ENCODE measurements around the gene LHFPL6.

The LHFPL6 gene

GRCh38 chr13:39461685-39462266 is 141.2 kb downstream of the LHFPL6 start:
- no peak for DNase-seq

GRCh38 chr13:39457274-39457673 is 145.7 kb downstream of the LHFPL6 start:
- DNase-seq = no peak

- DNase-seq = no peak
These were observed 147.3 kb downstream of the LHFPL6 start for GRCh38 chr13:39455521-39456175.

DNA sequence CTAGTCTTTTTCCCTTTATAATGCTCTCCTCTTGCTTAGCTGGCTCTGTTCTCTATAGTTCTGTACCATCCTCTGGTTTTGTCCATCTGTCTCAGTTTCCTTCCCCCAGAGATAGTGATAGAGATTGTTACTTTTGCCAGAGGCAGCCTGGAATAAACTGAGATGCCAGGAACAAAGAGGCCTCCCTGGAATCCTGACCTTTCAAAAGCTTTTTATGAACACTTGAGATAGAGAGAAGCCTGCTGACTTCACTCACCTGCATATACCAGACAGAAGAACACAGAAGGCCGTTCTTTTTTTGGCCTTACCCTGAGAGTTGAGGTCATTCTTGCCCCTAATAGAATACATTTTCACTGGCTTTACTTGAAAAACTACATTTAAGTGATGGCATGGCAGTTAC is 150.2 kb downstream of the LHFPL6 start:
- DNase-seq = no peak

DNA sequence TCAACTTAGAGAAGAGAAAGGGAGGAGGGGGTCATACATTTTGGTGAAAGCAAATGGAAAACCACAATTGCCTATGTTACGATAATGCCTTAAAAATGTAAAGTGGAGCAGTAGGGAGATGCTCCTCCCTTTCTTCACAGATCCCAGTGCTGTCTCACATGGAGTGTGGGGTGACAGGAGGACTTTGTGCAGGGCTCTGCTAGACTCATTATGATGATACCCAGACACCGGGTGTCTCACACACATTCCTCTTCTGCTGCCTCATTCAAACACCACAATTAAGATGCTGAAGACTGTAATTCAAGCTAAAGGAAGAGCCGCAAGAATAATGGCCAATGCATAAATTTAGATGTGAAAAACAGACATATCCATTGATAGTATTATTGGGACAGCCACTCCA is 150.6 kb downstream of the LHFPL6 start:
- no peak for DNase-seq

DNA sequence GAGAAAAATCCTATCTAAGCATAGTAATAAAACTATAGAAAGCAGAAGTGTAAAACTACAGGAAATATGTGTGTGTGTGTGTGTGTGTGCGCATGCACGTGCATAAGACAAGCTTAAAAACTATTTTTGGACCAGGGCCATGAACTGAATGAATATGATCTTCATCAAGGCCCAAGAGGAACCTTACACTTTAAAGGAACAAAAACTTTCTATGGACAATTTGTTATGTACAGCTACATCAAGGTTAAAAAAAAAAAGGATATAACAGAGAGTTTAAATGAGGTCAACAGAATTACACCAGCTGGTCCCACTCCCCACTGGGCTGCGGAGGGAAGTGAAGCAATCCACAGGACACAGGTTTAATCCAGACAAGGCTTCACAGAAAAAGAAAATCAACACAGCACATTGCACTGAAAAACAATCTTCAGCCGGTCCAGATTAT is 151.1 kb downstream of the LHFPL6 start:
- peak; percentile 64 to 84 for DNase-seq

DNA sequence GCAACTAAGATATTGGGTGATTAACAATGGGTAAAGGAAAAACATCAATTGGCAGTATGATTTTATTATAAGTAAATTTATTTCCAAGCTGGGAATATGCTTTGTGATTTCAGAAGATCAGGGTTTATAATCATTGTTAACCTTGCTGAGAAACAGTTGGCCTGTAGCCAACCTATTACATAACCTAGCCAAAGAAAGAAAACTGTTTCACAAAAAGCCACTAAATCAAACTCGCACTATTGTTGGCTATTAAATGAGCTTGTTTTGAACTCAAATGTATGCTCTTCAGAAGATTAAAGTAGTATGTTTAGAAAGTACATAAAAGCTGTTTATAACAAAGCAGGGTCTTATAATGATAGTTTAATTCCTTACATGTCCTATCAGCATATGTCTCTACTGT is 151.7 kb downstream of the LHFPL6 start:
- peak; percentile 4 to 52 for DNase-seq

- DNase-seq = no peak
These were observed 152.8 kb downstream of the LHFPL6 start for GRCh38 chr13:39450176-39450575.

DNA sequence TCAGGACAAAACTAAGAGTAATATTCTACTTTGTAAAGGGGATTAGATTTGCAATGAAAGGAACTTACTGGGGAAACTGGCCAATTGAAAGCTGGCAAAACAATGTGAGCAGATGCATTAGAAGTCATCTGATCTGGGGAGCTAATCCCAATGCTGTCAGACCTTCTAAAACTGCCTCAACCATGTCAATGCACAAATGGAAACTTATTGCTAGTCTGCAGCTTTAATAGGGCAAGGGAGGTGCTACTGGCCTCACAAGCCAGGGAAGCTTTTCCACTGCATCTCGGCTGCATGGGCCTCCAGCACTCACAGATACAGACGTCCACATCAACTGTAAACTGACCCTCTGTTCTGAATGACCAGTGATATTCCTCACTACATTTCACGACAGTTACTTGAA is 154.2 kb downstream of the LHFPL6 start:
- no peak for DNase-seq

DNA sequence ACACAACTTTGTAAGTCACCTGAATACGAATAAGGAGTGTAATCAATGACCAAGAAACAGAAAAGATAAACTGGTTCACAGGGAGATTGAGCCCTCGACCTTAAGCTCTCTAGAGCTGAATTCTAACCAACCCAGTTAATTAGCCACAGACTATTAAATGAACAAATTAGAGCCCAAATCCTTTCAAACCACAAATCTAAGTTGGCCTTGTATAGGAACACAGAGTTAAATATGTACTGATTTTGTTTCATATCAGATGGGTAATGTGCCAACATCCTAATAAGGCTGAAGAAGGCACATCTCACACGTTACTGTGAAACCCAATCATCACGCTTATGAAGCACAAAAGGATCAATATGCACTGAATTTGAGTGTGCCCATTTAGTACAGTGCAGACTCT is 156.1 kb downstream of the LHFPL6 start:
- DNase-seq = no peak

DNA sequence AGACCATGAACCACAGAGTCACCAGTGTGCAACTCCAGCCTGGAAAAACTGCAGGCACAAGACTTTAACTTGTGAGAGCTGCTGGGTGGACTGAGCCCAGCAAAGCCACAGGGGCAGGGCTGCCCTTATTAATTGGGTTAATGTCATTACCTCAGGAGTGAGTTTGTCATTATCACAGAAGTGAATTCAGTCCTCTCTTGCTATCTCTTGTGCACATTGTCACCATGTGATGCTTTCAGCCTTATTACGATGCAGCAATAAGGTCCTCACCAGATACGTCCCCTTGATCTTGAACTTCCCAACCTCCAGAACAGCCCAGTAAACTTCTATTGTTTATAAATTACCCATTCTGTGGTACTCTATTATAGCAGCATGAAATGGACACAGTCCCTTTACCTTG is 158.1 kb downstream of the LHFPL6 start:
- DNase-seq = no peak

DNA sequence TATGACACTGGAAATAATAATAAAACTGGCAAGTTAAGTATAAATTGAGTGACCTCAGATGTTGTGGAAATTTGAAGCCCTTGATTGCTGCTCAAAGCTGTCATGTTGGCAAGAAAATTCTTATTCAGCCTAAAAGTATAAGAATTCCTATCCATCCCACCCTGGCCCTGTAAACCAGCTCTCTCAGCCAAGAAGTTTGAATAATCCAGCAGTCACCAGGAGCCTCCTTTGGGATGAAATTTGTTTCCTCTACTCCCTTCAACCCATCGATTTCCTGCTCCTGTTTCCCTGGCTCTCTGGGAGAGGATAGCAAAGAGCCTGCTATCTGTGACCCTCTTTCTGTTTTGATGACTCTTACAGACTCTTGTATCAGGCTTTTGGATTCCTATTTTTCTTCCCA is 169.3 kb downstream of the LHFPL6 start:
- DNase-seq = no peak

DNA sequence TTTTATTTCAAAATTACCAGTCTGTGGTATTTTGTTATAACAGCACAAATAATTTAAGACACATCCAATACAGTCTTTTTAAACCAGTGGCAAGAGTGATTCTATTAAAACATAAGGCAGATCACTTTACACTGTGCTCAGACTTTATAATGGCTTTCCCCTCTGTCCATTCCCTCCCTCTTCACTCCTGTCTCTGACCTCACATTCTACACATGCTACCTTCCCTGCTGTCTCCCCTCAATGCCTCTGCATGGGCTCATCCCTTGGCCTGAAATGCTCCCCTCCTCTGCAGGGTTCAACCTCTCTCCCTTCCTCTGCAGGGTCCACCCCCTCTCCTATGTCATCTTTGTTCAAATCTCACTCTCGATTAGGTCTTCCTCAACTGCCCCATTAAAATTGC is 170.8 kb downstream of the LHFPL6 start:
- no peak for DNase-seq

GRCh38 chr13:39422845-39423565 is 180.0 kb downstream of the LHFPL6 start:
- DNase-seq = no peak

GRCh38 chr13:39419876-39420275 is 183.1 kb downstream of the LHFPL6 start:
- no peak for DNase-seq

GRCh38 chr13:39419068-39419467 is 183.9 kb downstream of the LHFPL6 start:
- DNase-seq = no peak

DNA sequence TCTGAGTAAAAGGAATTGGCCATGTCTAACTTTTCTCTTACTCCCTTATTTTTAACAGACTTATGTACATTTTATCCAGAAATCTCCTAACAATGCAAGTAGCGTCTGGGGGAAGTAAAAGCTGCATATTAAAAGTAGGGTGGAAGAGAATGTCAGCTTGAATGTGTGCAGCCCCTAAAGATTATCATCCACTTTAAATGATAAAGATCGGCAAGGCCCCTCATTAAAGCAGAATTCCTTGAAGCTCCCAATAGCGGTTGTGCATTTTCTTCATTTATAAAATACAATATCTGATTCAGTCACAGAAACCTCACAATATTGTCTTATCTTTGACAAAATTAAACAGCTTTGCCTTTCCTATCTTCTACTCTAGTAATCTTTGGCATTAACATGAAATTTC is 184.6 kb downstream of the LHFPL6 start:
- DNase-seq = no peak

DNA sequence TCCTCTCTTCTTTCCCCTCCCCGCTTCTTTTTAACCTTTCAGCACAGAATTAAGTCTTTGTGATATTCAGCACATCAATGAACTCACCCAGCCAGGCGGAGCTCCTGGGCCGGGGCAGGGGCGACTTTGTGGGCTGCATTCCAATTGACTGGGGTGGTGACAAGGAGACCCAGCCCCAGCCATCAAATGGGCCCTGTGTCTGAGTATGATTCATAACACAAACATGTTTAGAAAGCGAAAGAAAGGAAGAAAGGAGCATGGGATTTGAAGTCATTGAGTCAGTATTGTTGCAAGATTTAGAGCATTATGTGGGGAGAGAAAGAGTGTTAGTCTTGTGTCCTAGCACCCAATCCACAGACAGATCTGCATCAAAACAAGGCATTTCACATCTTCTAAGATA is 185.3 kb downstream of the LHFPL6 start:
- DNase-seq = no peak

- no peak for DNase-seq
These were observed 185.9 kb downstream of the LHFPL6 start for GRCh38 chr13:39417131-39417530.

DNA sequence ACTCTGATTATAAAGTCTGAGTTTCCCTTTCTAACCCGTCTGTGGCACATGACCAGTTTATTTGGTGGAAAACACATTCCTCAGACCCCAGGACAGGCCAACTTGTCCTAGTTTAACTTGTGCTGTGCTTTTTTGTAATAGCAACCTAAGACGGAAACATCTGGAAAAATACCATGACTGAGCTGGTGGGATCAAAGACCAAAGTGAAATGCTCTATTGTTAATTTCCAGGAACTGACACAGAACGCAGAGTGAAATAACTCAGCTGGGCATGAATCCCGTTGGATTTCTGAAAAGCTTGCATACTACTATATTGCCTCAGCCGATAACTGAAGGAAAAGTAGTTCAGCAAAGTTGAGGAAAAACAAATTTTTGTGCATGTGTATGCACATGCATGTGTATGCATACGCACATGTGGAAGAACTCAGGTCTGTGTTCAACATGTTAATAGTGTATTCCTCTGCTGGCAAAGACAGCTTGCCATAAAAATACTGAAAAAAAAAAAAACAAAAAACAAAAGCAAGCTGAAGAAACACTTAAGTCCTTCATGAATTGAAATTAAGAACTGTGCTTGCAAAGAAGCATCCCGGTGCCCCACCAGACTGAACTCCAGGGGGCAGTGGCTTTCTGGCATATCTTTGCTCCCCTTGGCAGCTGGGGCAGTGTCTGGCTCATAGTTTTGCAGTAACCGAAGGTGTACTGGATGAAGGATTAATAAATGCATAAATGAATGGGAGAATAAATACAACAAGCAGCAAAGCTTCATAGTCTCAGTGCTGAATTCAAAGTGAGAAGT is 187.8 kb downstream of the LHFPL6 start:
- no peak for DNase-seq

GRCh38 chr13:39414339-39414738 is 188.7 kb downstream of the LHFPL6 start:
- DNase-seq = no peak

DNA sequence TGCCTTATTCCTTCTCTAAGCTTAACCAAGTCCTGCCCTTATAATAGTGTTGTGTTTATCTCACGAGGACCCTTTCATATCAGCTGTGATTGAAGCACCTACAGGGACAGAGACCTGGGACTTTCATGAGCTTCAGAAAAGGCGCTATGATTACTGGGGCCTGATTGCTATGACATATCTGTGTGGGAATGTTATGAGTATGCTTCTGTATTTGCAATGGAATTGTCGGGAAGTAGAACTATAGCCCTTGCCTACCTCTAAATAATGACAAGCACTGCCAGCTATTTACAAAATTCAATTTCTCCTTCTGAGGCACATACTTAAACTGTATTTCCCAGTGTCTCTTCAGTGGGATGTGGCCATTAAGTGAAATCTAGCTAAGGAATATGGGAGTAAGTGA is 191.5 kb downstream of the LHFPL6 start:
- no peak for DNase-seq

DNA sequence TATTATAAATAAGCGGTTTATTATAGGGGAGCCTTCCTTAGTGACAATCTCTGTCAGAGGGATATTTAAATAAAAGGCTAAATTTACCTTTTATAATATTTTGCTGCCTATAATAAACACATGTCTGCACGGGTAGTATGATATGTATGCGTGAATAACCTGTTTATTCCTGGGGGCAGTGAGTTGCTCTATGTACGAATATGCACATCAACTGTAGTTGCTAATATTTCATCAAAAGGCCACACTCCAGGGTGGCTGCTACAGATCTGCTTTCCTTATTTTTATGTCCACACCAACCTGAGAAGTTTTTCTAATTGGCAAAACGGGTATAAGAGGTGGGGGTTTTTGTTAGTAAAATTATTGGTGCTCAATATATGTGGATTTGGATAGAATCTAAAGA is 192.0 kb downstream of the LHFPL6 start:
- DNase-seq = no peak

All from inflammatory macrophage (primary cell).